IPS-11a (cell line): ENCODE results near the gene GPATCH8.
"Not testable (repeated sequence)": the region's sequence is repeated elsewhere in the genome, so short reads cannot be mapped to it uniquely, and the experiment has no call there.

Experiments
- H3K4me3 ChIP-seq: one replicate; pipeline ENCODE4 v1.5.1; 2013; ENCODE audit warnings: low read depth, low read length, control low read depth

GPATCH8 gene

GRCh38 chr17:44398692-44399691 is 104.2 kb downstream of the GPATCH8 start:
- no peak overlapping the region for H3K4me3 ChIP-seq

- H3K4me3 ChIP-seq: no peak overlapping the region
Observed at GRCh38 chr17:44397479-44398440, 105.4 kb downstream of the GPATCH8 start.

- no peak overlapping the region for H3K4me3 ChIP-seq
Observed at GRCh38 chr17:44396946-44397345, 106.3 kb downstream of the GPATCH8 start.

- no peak overlapping the region for H3K4me3 ChIP-seq
Observed at GRCh38 chr17:44394833-44395232, 108.4 kb downstream of the GPATCH8 start.

GRCh38 chr17:44394112-44394511 is 109.1 kb downstream of the GPATCH8 start:
- H3K4me3 ChIP-seq: not testable (repeated sequence)

GRCh38 chr17:44390250-44390870 is 112.8 kb downstream of the GPATCH8 start:
- no peak overlapping the region for H3K4me3 ChIP-seq

GRCh38 chr17:44389723-44390202 is 113.4 kb downstream of the GPATCH8 start:
- no peak overlapping the region for H3K4me3 ChIP-seq

GRCh38 chr17:44389281-44389680 is 113.9 kb downstream of the GPATCH8 start, which contains the start of gene ITGA2B:
ITGA2B (minus strand) TSS chr17:44389649; CDS start chr17:44389473, 176 bp downstream.
- H3K4me3 ChIP-seq: no peak within 1 kb of the TSS

- no peak overlapping the region for H3K4me3 ChIP-seq
Observed at GRCh38 chr17:44387804-44388203, 115.4 kb downstream of the GPATCH8 start.

GRCh38 chr17:44386182-44386525 is 117.1 kb downstream of the GPATCH8 start:
- H3K4me3 ChIP-seq: peak overlapping the region; percentile 43

- H3K4me3 ChIP-seq: peak overlapping the region; percentile 43
Observed at GRCh38 chr17:44385287-44386181, 117.7 kb downstream of the GPATCH8 start.

- peak overlapping the region; percentile 37 for H3K4me3 ChIP-seq
Observed at GRCh38 chr17:44384823-44385286, 118.4 kb downstream of the GPATCH8 start.

GRCh38 chr17:44384281-44384822 is 118.9 kb downstream of the GPATCH8 start:
- peak overlapping the region; percentile 37 for H3K4me3 ChIP-seq

- no peak overlapping the region for H3K4me3 ChIP-seq
Observed at GRCh38 chr17:44383861-44384260, 119.3 kb downstream of the GPATCH8 start.

GRCh38 chr17:44383363-44383762 is 119.8 kb downstream of the GPATCH8 start:
- no peak overlapping the region for H3K4me3 ChIP-seq

- no peak overlapping the region for H3K4me3 ChIP-seq
Observed at GRCh38 chr17:44382917-44383316, 120.3 kb downstream of the GPATCH8 start.

GRCh38 chr17:44381810-44382305 is 121.3 kb downstream of the GPATCH8 start:
- H3K4me3 ChIP-seq: no peak overlapping the region

GRCh38 chr17:44380767-44381166 is 122.4 kb downstream of the GPATCH8 start:
- H3K4me3 ChIP-seq: no peak overlapping the region

GRCh38 chr17:44379887-44380286 is 123.3 kb downstream of the GPATCH8 start:
- H3K4me3 ChIP-seq: no peak overlapping the region
